Activated T-helper 1 cell treated with Interleukin-2 at 50 U/mL for 16 hours (primary cell): ENCODE measurements around the gene ATP6V1B1.

Experiments used
- DNase-seq: peaks from one replicate; pipeline ENCODE4 v3.0.0-alpha.2; 2020; ENCODE audit warnings: low read depth

ATP6V1B1 gene

DNA sequence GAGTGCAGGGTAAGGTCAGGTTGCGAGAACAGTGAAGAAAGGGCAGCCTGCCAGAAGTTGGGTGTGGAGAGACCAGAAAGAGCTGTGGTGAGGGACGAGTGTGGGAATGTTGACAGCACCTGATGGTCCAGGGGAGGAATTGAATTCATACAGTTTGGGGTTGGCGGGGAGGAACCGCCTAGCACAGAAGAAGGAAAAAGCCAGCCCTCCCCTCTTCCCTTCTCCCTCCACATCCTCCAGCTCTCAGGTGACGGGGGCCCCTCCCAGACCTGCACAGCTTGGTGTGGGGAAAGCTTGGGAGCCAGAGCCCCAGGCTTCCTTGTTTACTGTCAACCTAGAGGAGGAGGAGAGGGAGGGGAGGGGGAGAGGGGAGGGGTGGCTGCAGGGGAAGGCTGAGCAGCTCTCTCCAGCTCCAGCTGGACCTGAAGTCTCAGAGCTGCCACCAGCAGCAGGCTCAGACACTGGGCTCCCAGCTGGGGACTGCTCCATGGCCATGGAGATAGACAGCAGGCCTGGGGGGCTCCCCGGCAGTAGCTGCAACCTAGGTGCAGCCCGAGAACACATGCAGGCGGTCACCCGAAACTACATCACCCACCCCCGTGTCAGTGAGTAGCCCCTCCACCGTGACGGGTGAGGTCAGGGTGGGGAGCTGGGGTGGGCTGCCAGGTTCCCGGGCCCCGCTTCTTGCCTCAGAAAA, at the start of gene ATP6V1B1:
TSS of gene ATP6V1B1 (plus strand) at position 433 of the 697 bp plus-strand sequence. CDS start at position 488, 55 bp downstream.
- DNase-seq, result no peak

GRCh38 chr2:70886541-70886987, 49.1 kb upstream of the ATP6V1B1 start:
- no peak for DNase-seq

DNA sequence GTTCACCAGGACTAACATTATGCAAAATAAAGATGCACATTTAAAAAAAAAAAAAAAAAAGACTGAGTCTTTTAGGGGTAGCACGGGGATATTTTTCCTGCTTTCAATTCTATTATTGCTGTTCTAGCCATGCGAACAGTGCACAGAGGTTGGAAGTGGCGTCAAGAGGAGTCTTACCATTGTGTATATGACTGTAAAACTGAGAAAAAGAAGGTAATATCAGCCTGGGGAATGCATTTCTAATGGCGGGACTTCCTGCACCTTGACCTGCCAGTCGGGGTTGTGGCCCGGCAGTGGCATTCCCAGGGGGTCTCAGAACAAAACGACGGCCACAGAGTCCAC, 48.5 kb upstream of the ATP6V1B1 start:
- no peak for DNase-seq

- no peak for DNase-seq
Measured at GRCh38 chr2:70887550-70888246, 48.0 kb upstream of the ATP6V1B1 start.

- no peak for DNase-seq
Measured at GRCh38 chr2:70888366-70888922, 47.3 kb upstream of the ATP6V1B1 start.

DNA sequence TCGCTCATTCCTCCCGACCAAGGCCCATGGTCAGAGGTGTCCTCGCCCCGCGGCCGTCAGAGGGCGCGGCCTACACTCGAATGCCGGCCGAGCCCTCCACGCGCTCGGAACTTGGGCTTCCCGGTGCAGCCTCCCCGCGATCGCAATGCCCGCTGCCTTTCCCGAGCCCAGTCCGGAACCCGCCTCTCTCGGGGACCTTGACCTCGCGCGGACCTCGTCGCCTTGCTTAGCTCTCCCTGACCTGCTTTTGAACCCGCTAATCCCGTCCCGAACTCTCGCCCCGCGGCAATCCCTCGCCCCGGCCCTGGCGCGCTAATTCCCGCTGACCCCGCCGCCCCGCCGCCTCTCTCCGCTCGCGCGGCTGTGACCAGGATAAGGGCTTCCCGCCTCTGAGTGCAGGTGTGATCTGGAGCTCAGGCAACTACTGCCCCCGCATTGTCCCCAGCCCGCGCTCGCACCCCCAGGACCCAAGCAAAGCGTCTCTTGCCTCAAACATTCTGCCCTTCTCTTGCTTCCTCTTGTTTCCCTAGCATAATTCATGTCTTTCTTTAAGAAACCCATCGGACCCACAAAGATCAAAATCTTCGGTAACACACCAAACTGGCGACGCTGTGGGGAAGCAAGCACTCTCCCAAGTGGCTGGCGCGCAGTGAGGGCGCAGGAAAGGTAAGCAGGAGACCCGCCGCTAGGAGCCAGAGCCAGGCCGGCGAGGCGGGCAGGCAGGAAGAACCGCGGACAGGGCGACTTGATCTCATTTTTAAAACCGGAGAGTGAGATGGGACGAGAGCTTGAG, 46.6 kb upstream of the ATP6V1B1 start:
- no peak for DNase-seq

- no peak for DNase-seq
Measured at GRCh38 chr2:70889716-70890037, 46.0 kb upstream of the ATP6V1B1 start.

GRCh38 chr2:70890469-70891065, 45.1 kb upstream of the ATP6V1B1 start:
- DNase-seq, result no peak

- no peak for DNase-seq
Measured at GRCh38 chr2:70891572-70892357, 43.9 kb upstream of the ATP6V1B1 start.

DNA sequence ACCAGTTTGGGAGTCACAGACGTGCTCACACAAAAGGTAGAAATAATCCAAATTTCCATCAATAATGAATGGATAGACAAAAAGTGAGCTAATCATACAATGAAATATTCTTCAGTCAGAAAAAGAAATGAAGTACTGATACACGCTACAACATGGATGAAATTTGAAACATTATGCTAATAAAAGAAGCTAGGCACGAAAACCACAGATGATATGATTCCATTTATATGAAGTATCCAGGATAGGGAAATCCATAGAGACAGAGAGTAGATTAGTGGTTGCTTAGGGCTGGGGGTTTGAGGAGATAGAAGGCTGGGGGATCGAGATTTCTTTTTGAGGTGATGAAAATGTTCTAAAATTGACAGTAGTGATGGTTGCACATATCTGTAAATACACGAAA, 43.0 kb upstream of the ATP6V1B1 start:
- DNase-seq, result no peak

- no peak for DNase-seq
Measured at GRCh38 chr2:70893186-70893585, 42.5 kb upstream of the ATP6V1B1 start.

- no peak for DNase-seq
Measured at GRCh38 chr2:70894765-70895164, 40.9 kb upstream of the ATP6V1B1 start.

DNA sequence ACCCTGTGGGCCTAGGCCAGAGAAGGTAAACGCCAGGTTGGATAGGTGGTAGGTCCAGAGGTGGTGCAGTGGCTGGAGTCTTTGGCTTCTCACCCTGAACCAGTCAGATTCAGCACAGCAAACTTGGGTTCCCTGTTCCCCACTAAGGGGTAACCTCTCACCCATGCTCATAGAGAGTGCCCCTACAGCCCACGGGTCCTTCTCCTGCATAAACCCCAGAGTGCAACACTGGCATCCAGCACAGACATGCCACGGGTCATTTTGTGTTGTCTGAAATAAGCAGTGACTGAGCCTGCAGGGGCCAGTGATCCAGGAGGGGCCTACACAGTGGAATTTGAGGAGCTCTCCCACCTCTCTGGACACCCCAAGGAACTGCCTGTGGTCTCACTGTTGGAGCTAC, 40.5 kb upstream of the ATP6V1B1 start:
- DNase-seq, result no peak

DNA sequence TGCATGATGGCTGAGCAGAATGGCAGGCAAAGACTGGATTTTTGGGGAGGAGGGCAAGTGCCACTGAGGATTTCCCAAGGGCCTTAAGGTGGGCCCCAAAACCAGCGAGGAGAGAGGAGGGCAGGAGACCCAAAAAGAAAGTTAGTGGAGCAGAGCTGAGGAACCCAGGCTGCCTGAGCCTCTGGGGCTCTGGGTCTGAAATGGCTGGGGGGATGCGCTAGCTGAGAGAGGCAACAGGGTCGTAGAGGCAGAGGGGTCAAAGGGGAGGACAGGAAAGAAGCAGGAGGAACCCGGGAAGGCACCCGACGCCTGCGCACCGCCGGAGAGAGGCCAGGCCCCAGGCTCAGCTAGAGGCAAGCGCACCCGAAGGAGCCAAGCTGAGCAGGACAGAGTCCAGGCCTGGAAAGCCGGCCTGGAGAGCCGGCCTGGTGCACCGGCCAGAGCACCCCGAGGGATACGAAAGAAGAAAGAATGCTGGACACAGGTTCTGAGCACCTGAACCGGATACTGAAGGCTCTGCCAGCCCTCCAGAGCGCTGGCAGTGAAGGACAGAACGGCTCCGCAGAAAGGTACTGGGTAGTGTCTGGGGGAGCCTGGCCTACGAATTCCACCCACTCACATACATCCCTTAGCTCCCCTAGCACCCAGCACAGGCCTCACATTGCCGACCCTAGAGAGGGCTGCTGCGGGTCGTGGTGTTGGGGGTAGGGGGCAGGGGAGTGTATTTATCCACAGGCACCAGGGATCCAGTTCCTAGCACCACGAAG, 39.5 kb upstream of the ATP6V1B1 start:
- DNase-seq, result no peak

- no peak for DNase-seq
Measured at GRCh38 chr2:70896765-70897202, 38.9 kb upstream of the ATP6V1B1 start.

- DNase-seq, result no peak
Measured at GRCh38 chr2:70897203-70897976, 38.3 kb upstream of the ATP6V1B1 start.

- DNase-seq, result no peak
Measured at GRCh38 chr2:70897977-70898226, 37.8 kb upstream of the ATP6V1B1 start.

DNA sequence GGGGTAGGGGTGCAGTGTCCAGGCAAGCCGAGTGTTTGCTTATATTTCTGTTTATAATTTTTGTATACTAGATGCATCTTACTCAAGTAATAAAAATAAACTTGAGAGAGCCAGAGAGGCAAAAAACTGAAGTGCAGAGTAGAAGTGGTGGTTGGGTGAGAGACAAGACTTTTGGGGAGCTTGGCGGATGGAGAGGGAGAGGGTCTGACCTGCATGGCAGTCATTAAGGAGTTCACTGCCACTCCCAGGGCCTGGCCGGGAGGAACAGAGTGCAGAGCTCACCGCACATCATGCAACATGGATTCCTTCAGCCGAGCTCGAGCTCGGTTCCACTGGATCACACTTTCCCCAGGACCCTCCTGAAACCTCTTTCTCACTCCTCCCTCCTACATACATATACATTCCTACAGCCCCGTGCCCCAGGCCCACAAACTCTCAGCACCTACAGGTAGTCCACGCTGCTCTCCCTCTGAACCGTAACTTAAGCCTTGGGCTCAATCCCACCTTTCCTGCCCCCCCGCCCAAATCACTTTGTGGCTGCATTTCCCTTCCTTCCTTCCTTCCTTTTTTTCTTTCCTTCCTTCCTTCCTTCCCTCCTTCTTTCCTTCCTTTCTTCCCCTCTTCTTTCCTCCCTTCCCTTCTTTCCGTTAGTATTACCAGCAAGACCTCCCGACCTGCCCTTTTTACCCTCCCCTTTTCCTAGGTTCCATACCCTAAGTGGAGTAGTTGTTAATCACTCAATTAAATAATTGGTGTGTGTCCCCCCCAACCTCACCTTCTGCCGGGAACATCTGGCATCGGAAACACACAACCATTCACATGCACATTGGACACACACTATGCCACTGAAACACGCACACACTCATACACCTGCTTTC, 37.1 kb upstream of the ATP6V1B1 start:
- DNase-seq, result no peak
